ENCODE data around the gene CELF2.

The CELF2 gene

DNA sequence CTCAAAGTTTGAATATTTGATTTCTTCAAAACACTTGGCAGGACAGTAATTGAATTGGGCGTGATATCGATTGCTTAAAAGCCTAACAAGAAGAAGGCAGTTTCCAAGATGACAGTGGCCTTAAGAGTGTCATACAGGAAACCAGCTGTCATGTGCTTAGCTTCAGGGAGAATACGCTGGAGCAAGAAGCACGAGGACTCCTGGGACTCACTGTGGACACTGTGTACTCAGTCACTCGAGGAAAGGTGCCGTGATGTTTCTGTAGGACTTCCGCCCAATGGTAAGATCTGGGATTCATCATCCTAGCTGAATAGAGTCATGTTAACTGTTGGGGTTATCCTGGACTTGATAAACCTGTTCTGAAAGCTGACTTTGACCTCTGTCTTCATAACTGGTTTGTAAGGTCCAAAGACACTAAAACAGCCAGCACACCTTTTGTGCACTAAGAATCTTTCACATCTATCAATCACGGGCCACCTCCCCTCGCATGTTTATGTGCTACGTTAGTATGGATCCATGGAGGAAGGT is 113.5 kb downstream of the CELF2 start:
- no peak for DNase-seq (ENCODE audit: low spot score)

DNA sequence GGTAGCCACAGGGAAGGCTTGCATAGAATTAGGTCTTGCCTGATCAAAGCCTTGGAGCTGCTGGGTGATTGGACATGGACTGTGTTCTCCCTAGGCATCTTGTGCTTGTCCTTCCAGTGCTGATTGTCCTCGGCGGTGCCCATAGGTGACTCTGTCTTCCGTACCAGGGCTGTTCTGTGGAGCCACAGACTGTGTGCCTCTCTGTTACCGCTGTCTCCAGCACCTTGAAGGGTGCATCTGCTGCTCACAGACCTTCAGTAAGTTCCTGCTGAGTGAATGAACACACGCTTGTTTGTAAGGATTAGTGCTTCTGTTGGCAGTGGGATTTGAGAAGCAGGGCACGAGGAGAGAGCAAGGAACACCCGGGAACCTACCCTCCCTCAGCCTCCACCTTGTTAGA is 116.7 kb downstream of the CELF2 start:
- DNase-seq (ENCODE audit: low spot score): no peak

DNA sequence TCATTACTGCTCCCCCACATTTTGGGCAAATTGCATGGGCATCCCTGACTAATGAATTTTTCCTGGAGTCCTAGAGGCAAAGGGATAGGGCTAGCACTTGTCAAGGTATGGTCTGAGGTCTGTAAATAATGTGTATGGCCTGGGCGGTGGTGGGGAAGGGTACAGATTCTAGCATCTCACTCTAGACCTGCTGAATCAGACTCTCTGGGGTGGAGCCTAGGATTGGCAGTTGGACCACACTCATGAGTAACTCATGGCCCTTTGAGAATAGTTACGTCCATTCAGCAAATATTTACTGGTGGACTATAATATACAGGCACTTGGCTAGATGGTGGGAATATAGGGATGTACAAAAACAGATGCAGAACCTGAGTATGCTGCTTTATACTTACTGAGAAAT is 118.0 kb downstream of the CELF2 start:
- no peak for DNase-seq (ENCODE audit: low spot score)

DNA sequence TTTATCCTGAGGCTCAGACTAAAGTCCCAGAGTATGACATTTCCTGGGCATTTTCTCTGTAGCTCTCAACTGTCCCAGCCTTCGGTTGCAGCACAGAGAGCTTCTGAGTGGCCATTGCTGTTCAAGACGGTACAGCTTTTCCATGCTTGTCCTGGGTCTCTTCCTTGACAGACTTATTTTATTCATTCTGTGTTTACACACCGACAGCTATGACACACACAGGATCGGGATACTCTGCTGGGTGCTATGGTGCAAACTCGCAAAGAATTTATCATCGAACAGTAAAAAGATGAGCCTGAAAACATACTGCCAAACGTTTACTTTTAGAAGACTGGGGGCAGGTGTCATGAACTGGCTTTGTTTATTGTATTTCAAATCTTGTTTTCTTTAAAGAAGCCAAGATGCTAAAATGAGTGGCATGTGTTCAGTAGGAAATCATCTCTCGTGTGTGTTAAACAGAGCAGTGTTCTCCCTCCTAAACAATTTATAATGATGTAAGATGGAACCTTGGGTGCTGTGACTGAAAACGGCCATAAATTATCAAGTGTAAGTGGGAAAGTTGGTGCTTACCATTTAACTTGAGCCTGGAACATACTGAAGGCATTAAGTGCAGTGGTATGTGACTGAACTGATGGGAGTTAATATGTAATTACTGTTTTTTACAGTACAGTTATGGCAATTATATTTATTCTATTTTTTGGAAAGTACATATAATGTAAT is 120.8 kb downstream of the CELF2 start:
- DNase-seq (ENCODE audit: low spot score): no peak

DNA sequence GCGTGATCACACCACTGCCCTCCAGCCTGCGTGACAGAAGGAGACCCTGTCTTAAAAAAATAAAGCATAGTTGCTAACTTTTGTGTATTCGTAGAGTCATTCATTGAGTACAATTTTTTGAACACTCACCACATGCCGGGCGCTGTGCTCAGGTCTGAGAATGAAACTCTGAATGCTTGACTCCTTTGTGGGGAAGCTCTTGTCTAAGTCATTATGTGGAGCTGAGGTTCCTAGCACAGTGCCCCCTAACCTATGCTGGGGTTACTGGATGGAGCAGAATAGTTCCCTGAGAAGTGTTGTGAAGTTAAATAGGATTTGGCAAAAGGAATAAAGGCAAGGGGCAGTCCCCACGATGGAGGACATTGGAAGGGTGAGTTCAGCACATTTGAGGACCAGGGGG is 123.3 kb downstream of the CELF2 start:
- no peak for DNase-seq (ENCODE audit: low spot score)

DNA sequence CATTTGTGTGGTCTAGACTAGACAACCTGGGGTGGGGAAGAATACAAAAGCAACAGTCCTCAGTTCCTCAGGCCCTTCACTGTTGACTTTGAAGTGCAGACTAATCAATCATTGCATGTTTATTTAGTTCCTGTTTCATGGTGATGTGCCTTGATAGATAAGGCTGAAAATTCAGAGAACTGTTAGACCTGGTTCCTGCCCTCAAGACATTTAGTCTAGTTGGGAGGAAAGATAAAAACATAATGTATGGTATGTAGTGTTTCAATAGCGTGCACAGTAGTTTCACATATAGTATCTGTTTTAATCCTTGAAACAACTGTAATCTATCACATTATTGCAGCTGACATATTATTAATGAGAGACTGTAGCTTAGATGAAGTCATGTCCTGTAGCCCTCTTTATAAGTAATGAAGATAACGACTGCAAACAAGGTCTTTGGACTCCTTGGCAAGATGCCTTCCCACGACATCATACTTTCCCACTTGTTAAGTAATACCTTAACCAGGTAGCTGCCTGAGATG is 124.0 kb downstream of the CELF2 start:
- no peak for DNase-seq (ENCODE audit: low spot score)

DNA sequence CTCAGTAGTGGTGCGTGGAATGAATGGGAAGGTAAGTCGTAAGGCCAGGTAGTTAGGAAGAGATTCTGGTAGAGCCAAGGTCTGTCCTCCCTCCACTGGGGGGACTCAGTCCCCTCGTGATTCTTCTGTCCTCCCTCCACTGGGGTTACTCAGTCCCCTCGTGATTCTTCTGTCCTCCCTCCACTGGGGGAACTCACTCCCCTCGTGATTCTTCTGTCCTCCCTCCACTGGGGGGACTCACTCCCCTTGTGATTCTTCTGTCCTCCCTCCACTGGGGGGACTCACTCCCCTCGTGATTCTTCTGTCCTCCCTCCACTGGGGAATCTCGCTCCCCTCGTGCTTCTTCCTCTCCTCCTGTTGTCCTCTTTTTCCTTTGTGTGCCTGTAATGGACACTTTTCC is 125.1 kb downstream of the CELF2 start:
- no peak for DNase-seq (ENCODE audit: low spot score)

DNA sequence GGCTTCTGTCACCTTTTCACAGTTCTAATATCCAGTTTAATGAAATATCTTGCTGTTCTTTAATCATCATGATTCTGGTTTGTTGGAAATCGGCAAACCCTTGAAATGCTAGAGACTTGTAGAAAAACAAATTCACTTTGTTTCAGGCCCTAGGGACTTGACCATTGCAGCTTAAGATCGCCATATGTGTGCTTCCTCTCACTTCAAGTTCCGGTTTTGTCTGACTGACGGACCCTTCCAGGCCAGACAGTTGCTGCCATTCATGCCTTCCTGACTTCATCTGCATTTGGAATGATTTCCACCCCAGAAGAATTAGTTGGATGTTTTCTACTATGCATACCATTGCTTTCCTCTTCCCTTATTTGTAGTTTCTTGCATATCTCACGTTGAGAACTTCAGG is 125.6 kb downstream of the CELF2 start:
- DNase-seq (ENCODE audit: low spot score): no peak

DNA sequence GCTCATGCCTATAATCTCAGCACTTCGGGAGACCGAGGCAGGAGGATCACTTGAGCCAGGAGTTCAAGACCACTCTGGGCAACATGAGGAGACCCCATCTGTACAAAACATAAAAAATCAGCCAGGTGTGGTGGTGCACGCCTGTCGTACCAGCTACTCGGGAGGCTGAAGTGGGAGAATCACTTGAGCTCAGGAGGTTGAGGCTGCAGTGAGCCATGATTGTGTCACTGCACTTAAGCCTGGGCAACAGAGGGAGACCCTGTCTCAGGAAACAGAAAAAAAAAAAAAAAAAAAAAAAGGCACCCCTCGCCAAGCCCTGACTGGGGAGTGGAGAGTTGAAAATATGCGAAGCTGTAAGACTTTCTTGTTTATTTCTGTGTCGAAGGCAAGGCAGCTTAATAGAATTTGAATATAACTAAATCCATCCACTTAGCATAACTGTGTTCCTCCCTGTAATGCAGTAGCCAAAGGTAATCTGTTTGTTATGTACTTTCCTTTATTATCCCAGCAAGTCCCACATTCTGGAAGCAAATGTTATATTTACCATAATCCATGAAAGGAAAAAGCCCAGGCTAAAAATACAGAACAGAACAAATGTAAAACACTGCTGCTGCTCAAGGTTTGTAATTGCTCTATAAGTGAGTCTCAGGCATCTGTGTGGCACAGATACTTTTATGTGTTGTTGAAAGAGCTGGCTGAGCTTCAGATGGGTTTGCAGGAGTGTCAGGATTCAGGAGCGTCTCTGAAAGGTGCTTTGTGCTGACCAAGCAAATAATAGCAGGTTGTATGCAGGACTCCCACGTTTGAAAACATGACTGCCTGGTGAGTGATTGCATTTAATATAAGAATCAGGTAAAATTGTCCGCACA is 127.2 kb downstream of the CELF2 start:
- DNase-seq (ENCODE audit: low spot score): no peak

DNA sequence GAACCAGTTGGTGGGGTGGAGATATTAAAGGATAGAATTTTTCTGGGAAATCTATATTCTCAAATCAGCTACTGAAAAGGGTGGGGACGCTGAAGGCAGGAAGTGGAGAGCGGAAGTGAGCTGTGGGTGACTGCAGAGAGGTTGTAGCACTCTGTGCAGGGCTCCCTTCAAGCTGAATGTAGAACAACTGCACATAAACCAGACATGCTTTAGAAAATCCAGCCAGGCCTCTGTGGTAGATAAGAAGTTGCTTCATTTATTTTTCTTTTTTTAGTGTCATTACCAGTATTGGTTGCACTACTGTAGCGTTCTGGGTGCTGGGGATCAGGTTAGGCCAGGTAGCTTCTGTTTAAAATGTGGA is 127.8 kb downstream of the CELF2 start:
- no peak for DNase-seq (ENCODE audit: low spot score)

DNA sequence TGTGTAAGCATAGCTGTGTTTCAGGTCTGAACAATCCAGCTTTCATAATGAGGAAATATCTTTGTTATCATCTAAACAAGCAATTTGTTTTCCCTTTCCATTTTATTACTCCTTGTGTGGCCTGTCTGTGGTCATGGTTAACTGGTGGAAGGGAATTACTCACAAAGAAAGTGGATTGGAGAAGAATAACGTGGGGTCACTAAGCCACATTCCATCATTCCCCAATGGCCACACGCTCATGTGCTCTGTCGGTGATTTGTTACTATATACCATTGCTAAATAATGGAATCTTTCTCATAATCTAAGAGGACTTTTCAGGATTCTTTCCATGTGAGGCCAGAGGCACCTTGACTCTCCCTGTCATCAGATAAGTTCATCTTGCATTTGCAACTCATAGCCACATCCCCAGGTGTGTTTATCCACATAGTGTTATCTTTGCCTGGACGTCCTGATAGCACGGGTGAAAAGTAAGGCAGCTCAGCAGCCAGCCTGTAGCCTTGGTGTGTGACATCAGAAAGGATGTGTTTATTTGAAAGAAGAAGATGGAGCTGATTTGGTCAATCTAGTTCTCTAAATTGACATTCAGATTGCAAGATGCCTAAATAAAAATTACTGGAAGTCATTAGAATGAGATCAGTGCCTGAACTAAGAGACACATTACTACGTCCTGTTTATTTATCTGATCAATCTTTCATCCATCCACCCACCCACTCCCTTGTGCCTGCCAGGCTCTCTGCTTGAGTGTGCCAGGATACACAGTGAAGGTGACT is 128.9 kb downstream of the CELF2 start:
- no peak for DNase-seq (ENCODE audit: low spot score)

DNA sequence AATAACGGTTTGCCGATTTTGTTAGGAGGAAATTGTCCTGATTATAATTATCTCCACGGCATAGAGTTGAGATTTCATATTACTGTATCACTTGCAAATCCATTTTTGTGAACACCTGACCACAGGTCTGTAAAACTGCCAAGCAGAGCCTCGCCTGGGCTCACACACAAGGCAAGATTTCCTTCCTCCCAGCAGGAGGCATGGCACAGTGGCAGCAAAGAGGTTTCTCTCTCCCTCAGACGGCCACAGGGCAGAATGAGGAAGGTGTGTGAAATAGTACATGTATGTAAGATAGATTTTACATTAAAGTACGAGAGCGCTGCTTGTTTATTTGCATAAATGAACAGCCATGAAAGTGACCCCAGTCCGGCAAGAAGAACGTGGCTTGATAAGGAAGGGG is 130.1 kb downstream of the CELF2 start:
- no peak for DNase-seq (ENCODE audit: low spot score)

DNA sequence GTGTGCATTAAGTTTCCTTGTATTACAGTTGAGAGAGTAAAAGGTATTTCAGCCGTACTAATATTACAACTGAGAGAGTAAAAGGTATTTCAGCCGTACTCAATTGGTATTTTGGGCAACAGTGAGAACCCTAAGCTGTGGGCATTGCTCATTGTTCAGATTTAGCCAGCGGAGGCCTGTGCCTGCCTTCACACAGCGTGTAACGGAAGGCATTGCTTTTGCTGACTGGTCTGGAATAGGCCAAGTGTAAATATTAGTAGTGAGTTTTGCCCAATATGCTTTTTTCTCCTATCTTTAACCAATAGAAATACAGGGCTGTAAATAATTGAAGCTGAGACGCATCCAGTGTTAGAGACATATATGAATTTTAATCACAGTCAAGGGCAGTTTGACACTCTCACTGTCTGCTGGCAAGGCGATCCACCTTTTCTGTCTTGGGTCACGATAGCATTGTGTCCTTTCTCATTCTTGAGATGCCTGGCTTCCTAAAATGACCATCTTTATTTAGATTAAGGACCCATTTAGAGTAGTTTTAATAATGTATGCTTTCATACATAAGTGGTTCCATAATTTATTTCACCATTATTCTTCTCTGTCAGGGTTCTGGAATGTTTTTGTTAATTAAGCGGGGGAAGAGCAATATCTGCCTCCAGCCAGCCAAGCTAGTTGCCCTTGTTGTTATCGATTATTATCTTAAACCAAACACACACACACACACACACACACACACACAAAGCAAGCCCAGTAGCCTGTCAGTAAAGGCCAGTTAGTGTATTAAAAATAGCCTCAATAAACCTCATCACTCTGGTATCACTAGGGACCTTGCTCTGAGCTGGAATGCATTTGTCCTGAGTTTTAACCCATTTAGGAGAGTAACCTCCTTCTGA is 130.7 kb downstream of the CELF2 start:
- no peak for DNase-seq (ENCODE audit: low spot score)

DNA sequence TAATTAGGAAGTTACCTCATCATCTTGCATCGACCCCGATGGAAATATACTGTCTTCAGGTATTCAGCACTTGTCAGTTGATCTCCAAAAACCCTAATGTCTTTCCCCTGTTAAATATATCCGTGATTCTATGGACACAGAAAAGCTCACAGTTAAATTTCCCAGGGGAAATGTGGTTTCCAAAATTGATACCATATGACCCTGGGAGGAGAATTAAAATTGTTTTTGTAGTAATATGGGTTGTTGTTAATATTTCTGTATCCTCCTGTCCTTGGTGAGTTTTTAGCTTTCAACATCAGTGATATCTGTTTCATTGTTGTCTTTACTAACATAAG is 132.1 kb downstream of the CELF2 start:
- no peak for DNase-seq (ENCODE audit: low spot score)

DNA sequence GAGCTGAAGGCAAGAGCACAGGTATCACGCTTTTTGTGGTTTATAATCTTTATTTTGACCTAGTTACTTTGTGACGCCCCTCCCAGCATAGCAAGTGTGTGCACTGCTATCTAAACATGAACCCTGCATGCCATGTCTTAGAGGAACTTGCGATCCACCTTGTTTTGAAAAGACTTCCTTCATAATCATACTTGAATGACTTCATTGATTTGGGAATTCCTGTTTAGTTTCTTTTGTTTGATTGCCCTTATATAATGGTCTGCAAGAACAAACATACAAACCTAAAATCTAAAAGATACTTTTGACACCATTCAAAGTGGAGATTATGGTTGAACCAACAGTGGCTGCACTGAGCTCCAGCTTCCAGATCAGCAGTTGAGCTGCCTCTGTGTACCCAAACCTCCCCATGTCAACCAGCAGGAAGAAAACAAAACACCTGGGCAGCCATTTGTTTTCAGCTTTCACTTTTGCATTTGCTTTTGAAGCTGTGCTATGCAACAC is 132.6 kb downstream of the CELF2 start:
- no peak for DNase-seq (ENCODE audit: low spot score)

DNA sequence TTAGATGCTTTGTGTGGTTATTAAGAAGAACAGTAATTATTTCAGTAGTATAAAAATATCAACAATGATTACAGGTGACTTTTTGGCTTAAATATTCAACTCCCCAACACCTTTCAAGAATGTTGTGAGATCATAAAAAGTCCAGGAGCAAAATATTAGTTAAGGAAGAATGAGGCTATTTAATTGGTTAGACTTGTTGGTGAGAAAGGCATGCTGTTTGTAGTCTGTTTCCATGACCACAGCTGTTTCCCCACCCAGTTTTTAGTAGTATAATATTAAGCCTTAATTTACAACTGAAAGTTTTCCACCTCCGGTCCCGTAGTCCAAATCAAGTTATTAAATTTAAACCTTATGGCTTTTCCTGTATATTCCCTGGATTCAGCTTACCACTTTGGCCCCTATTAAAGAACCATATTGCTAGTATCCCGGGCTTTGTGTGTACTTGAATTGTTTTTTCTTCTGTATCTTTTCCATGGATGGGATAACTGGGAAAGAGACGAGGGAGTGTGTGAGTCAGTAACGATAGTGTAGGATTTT is 133.3 kb downstream of the CELF2 start:
- DNase-seq (ENCODE audit: low spot score): no peak

DNA sequence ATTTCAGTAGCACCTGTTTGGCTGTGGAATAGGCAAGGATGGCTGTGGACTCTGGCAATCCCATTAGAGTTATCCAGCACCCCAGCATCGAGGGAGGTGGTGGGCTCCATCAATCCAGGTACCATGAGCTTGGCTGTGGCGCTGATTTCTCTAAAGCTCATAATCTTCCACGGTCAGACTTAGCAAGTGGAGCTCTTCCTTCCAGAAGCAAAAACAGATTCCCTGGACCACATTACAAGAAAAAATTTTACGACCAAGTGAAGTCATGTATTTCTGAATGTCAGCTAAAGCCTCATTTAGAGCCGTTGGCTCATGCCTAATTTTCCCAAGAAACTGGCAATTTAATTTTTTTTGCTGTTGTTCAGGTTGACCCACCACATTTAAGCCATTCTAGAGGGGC is 135.1 kb downstream of the CELF2 start:
- DNase-seq (ENCODE audit: low spot score): no peak

DNA sequence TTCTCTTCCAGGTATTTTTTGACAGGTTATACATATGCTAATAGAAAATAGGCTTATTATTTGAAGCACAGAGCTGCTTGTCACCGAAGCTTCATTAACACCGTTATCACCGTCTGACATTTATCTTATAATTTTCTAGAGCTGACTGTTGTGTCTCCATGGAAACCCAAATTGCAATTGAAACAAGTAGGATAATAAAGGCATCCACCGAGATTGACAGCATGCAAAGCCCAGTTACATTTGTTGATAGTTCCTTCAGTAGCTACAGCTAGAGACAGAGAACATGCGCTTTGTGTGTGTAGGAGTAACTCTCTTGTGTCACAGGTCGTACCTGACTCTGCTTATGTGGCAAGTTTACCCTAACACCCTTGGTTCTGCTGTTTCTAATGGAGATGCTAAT is 135.6 kb downstream of the CELF2 start:
- DNase-seq (ENCODE audit: low spot score): no peak

DNA sequence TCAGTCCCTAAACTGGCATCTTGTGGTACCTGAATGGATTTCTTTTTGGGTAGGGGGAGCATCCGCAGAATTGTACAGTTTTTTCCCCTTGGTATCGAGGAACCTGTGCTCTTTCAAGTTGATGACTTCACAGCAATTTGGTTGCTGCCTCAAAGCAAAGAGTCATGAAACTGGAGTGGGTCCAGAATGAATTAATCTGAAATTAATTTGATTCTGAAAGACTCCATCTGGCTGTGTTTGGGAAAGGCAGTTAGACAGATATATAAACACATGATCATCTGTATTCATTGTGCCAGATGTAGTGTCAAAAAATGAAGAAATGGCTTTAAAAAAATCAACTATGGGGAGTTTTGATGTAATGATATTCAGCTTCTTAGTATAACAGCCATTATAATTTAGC is 136.1 kb downstream of the CELF2 start:
- DNase-seq (ENCODE audit: low spot score): no peak

DNA sequence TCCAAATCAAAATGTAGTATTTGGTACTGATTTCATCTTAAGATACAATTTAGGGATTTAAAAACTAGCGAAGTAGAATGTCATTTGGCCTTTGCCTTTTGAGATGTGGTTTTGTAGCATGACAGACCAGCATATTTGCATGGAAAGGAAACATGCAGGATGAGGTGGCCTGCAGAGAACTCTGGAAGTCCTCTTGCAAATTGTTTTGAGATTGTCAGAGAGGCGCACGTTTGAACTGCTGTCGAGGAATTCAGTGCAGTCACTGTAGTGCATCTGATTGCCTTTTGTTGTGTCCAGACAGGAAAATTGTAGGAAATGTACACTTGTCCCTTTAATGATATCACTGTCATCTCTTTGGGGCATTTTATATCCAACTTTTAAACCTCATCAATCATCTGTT is 136.7 kb downstream of the CELF2 start:
- no peak for DNase-seq (ENCODE audit: low spot score)

DNA sequence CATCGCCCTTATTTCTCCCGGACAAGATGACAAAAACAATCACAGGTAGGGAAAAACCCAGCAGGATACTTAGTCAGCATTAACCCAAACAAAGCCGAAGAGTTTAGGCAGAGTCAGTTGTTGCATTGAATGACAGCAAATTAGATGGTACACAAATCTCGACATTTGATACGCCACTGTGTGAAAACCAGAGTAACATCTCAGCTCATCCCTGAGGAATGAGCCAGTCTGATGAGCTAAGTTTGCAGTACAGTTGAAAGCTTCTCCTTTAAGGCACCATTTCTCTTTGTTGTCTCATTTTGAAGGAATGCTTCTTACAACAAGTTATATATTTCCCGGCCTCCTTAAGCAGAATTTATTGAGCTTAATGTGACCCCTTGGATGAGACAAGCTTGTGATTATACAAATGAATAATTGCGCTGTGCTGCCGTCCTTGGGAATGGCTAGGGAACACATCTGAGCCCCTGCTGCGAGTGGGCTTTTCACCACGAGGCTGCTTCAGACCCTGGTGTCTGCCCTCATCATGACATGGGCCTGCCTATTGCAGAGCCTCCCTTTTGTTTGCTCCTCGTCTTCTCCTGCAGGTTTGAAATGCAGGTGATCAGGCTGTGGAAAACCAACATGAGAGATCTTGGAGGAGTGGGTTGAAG is 137.3 kb downstream of the CELF2 start:
- DNase-seq (ENCODE audit: low spot score): no peak

Measured in germinal center (tissue), 1 donor.